A549 (cell line): ENCODE results near the gene HEG1.
"Not testable (repeated sequence)": the region's sequence is repeated elsewhere in the genome, so short reads cannot be mapped to it uniquely, and the experiment has no call there.

Source experiments
- BHLHE40 ChIP-seq: IDR thresholded peaks from 2 replicates; pipeline ENCODE4 v1.6.1; 2012; ENCODE audit warnings: low read depth, low read length, inconsistent platforms
- CHD2 ChIP-seq: fragments of 150-350 bp; IDR thresholded peaks from 2 replicates; pipeline ENCODE4 v1.6.1; 2014; ENCODE audit warnings: low read length; ENCODE audit not compliant: partially characterized antibody
- CTCF ChIP-seq: fragments of >200 bp; sonication (Bioruptor Twin); formaldehyde crosslinking; IDR thresholded peaks from 3 replicates; pipeline ENCODE4 v1.5.1; 2016
- FOSL2 ChIP-seq, 2 experiments: fragments of 450-650 bp in 1 of 2; fragments of >200 bp in 1 of 2; sonication (Bioruptor Twin) in 1 of 2; formaldehyde crosslinking; IDR thresholded peaks; 2 replicates each; pipeline versions ENCODE4 v1.5.0 to v1.6.1; 2016 to 2020; ENCODE audit warnings: mild to moderate bottlenecking in 1 of 2, moderate library complexity in 1 of 2
- HOXA7 ChIP-seq: fragments of 250-450 bp; sonication (Bioruptor Pico); IDR thresholded peaks from 2 replicates; pipeline ENCODE4 v1.5.0; 2020; ENCODE audit warnings: mild to moderate bottlenecking, moderate library complexity
- JUNB ChIP-seq: fragments of >200 bp; sonication (Bioruptor Twin); formaldehyde crosslinking; IDR thresholded peaks from 2 replicates; pipeline ENCODE4 v1.6.1; 2016
- NR3C1 ChIP-seq: fragments of >200 bp; sonication (Bioruptor Twin); formaldehyde crosslinking; IDR thresholded peaks from 3 replicates; pipeline ENCODE4 v1.6.1; 2017
- POLR2A ChIP-seq: IDR thresholded peaks from 2 replicates; pipeline ENCODE4 v1.6.1; 2012; ENCODE audit warnings: mild to moderate bottlenecking, low read length
- USF2 ChIP-seq: fragments of 450-650 bp; IDR thresholded peaks from 2 replicates; pipeline ENCODE4 v1.6.1; 2014; ENCODE audit warnings: antibody characterized with exemption
- ZNF302 ChIP-seq: fragments of 250-450 bp; sonication (Bioruptor Pico); IDR thresholded peaks from 2 replicates; pipeline ENCODE4 v1.9.0; 2021; ENCODE audit warnings: inconsistent platforms, mild to moderate bottlenecking, moderate library complexity
- TF ChIP-seq, protein P1 (sequence below): IDR thresholded peaks from 2 replicates; pipeline ENCODE4 v1.6.1; 2012
- TF ChIP-seq, protein P2 (sequence below): fragments of 200-600 bp; sonication (generic); IDR thresholded peaks from 2 replicates; pipeline ENCODE4 v1.6.1; 2016; ENCODE audit warnings: antibody characterized with exemption, mild to moderate bottlenecking, moderate library complexity

DNA sequence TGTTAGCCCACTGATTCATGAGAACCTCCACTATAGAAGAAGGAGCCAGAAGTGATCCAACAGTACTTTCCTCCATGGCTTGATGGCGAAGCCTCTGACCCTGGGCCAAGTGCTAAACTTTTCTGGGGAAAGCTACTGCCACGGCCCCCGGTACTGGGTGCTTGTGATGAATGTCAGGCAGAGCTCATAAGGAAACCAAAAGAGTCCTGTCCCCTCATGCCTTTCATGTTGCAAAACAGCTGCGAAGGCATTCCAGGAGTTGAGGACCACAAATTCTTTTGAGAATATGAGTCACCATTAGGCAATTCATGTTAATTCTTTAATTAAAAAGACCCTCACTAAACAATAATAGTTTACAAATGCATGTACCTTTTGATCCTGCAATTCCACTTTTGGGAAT is 26.5 kb upstream of the HEG1 start:
- TF ChIP-seq, protein P1, sequence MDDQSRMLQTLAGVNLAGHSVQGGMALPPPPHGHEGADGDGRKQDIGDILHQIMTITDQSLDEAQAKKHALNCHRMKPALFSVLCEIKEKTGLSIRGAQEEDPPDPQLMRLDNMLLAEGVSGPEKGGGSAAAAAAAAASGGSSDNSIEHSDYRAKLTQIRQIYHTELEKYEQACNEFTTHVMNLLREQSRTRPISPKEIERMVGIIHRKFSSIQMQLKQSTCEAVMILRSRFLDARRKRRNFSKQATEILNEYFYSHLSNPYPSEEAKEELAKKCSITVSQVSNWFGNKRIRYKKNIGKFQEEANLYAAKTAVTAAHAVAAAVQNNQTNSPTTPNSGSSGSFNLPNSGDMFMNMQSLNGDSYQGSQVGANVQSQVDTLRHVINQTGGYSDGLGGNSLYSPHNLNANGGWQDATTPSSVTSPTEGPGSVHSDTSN = not testable (repeated sequence)
- not testable (repeated sequence) for TF ChIP-seq CTCF; NR3C1; USF2; CHD2; HOXA7 (CRISPR knock-in tag); ZNF302; JUNB; POLR2A; FOSL2 (IDR thresholded peaks at IDR 0.05); FOSL2 (CRISPR knock-in tag; IDR thresholded peaks at IDR 0.05); BHLHE40
- TF ChIP-seq, protein P2, sequence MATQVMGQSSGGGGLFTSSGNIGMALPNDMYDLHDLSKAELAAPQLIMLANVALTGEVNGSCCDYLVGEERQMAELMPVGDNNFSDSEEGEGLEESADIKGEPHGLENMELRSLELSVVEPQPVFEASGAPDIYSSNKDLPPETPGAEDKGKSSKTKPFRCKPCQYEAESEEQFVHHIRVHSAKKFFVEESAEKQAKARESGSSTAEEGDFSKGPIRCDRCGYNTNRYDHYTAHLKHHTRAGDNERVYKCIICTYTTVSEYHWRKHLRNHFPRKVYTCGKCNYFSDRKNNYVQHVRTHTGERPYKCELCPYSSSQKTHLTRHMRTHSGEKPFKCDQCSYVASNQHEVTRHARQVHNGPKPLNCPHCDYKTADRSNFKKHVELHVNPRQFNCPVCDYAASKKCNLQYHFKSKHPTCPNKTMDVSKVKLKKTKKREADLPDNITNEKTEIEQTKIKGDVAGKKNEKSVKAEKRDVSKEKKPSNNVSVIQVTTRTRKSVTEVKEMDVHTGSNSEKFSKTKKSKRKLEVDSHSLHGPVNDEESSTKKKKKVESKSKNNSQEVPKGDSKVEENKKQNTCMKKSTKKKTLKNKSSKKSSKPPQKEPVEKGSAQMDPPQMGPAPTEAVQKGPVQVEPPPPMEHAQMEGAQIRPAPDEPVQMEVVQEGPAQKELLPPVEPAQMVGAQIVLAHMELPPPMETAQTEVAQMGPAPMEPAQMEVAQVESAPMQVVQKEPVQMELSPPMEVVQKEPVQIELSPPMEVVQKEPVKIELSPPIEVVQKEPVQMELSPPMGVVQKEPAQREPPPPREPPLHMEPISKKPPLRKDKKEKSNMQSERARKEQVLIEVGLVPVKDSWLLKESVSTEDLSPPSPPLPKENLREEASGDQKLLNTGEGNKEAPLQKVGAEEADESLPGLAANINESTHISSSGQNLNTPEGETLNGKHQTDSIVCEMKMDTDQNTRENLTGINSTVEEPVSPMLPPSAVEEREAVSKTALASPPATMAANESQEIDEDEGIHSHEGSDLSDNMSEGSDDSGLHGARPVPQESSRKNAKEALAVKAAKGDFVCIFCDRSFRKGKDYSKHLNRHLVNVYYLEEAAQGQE = not testable (repeated sequence)
